ENCODE data around the gene AKR1B15. TPM values are rescaled to one million over a fixed set of nuclear protein-coding genes. Genes with fewer than 3 reads are reported as not detected.
"Not testable (repeated sequence)": the region's sequence is repeated elsewhere in the genome, so short reads cannot be mapped to it uniquely, and the experiment has no call there.

The AKR1B15 gene
- total RNA-seq, 2 experiments from 2014 or later = not detected

- CTCF ChIA-PET = interaction anchor here (1.0 to 1.4 kb wide), 4 partner anchors 9 to 37 kb away, joined by 3 read pairs; no protein-coding TSS in a partner anchor
- intact Hi-C loops (cut with micrococcal nuclease) = no loop called here
Observed at GRCh38 chr7:134565643-134566136, 16.8 kb downstream of the AKR1B15 start.

GRCh38 chr7:134567368-134567767 is 18.5 kb downstream of the AKR1B15 start:
- ChIA-PET POLR2A (no interaction called here), CTCF (interaction anchor here (1.0 to 1.5 kb wide), 3 partner anchors 10 to 19 kb away, joined by 3 to 4 read pairs (median 3); partner anchors contain the start of gene AKR1B15)
- ATAC-seq (no peak), DNase-seq (no peak)
- no peak overlapping the region for H3K27ac Mint-ChIP-seq
- no peak overlapping the region for H3K4me3 Mint-ChIP-seq
- no peaks in the 10 kb centered on the region for H3K27me3 Mint-ChIP-seq
- H3K4me1 Mint-ChIP-seq (ENCODE audit: low read depth) = no peaks in the 10 kb centered on the region
- H3K36me3 Mint-ChIP-seq (ENCODE audit: low read depth) = no peaks in the 10 kb centered on the region
- intact Hi-C loops (cut with micrococcal nuclease) = no loop called here
- peaks cover 4% of the 10 kb centered on the region for H3K9me3 Mint-ChIP-seq
- no peak for TF ChIP-seq CTCF (IDR thresholded peaks at IDR 0.05)

More at GRCh38 chr7:134565643-134566136, 16.8 kb downstream of the AKR1B15 start:
- no peak for TF ChIP-seq CTCF (IDR thresholded peaks at IDR 0.05)
- Mint-ChIP-seq H3K4me1 (ENCODE audit: low read depth) (peaks cover 4% of the 10 kb centered on the region), H3K27me3 (no peaks in the 10 kb centered on the region), H3K4me3 (no peak overlapping the region), H3K9me3 (peaks cover 7% of the 10 kb centered on the region), H3K27ac (no peak overlapping the region), H3K36me3 (ENCODE audit: low read depth) (no peaks in the 10 kb centered on the region)
- POLR2A ChIA-PET = no interaction called here
- ATAC-seq (no peak), DNase-seq (no peak)

DNA sequence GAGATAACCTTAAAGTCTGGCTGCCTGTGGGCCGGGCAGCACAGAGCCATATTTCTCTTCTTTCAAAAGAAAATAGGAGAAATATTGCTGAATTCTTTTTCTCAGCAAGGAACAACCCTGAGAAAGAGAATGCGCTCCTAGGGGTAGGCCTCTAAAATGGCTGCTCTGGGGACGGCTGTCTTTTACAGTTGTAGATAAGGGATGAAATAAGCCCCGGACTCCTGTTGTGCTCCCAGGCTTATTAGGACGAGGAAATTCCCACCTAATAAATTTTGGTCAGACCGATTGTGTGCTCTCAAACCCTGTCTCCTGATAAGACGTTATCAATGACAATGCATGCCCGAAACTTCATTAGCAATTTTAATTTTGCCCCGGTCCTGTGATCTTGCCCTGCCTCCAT is 21.1 kb downstream of the AKR1B15 start:
- H3K27ac Mint-ChIP-seq; POLR2A ChIA-PET; H3K4me1 Mint-ChIP-seq (ENCODE audit: low read depth); DNase-seq; H3K9me3 Mint-ChIP-seq; CTCF ChIA-PET; H3K36me3 Mint-ChIP-seq (ENCODE audit: low read depth); H3K4me3 Mint-ChIP-seq; H3K27me3 Mint-ChIP-seq; intact Hi-C loops (cut with micrococcal nuclease); ATAC-seq: not testable (repeated sequence)

GRCh38 chr7:134571101-134571500 is 22.2 kb downstream of the AKR1B15 start:
- DNase-seq (no peak), ATAC-seq (no peak)
- TF ChIP-seq CTCF (IDR thresholded peaks at IDR 0.05) = no peak
- Mint-ChIP-seq H3K4me3 (no peak overlapping the region), H3K9me3 (peaks cover 4% of the 10 kb centered on the region), H3K27me3 (peaks cover 3% of the 10 kb centered on the region), H3K36me3 (ENCODE audit: low read depth) (no peaks in the 10 kb centered on the region), H3K27ac (no peak overlapping the region), H3K4me1 (ENCODE audit: low read depth) (no peaks in the 10 kb centered on the region)
- CTCF ChIA-PET = no interaction called here
- intact Hi-C loops (cut with micrococcal nuclease) = no loop called here
- POLR2A ChIA-PET = interaction anchor here (0.6 kb wide), 1 partner anchor 607 kb away, joined by 3 read pairs; no protein-coding TSS in a partner anchor

DNA sequence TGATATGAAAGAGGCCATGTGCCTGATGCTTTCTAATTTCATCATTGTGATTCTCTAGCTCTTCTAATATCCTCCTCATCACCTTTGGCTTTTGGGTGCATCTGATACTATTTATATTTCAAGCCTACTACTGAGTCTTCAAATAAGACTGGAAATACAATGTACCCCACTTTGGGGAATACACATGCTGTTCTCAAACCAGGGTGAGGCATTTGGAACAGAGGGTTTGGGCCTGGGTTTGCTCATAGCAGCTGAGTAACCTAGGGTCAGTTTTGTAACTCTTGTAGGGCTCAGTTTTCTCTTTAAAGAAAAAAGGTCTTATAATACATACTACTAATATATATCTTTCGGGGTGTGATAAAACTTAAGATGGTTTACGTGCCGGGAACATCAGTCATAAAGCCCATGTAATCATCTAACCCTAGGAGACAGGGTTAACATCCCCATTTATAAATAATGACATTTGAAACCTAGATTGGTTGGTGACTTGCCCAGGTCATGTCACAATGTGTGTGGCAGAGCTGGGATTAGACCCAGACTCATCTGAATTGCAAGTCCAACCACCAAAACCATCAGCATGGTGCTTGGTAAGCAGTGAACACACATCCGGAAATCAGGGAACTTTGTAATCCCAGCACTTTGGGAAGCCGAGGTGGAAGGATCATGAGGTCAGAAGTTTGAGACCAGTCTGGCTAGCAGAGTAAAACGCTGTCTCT is 23.0 kb downstream of the AKR1B15 start:
- peaks cover 4% of the 10 kb centered on the region for H3K9me3 Mint-ChIP-seq
- intact Hi-C loops (cut with micrococcal nuclease) = no loop called here
- ChIA-PET CTCF (no interaction called here), POLR2A (no interaction called here)
- no peaks in the 10 kb centered on the region for H3K36me3 Mint-ChIP-seq (ENCODE audit: low read depth)
- no peak overlapping the region for H3K27ac Mint-ChIP-seq
- H3K4me3 Mint-ChIP-seq = no peak overlapping the region
- DNase-seq (no peak), ATAC-seq (no peak)
- no peaks in the 10 kb centered on the region for H3K4me1 Mint-ChIP-seq (ENCODE audit: low read depth)
- peaks cover 3% of the 10 kb centered on the region for H3K27me3 Mint-ChIP-seq
- TF ChIP-seq CTCF (IDR thresholded peaks at IDR 0.05) = no peak
